Osteoblast (primary cell): ENCODE data around the gene MOCOS. TPM values are rescaled to one million over a fixed set of nuclear protein-coding genes. Genes with fewer than 3 reads are reported as not detected.

Source experiments
- DNase-seq: peaks from one replicate; pipeline ENCODE4 v3.0.0; 2011; ENCODE audit warnings: low spot score, mixed read lengths; ENCODE audit not compliant: insufficient read length; ENCODE audit errors: missing footprints
- H2AFZ ChIP-seq: 2 replicates; pipeline ENCODE4 v1.6.0; 2011; ENCODE audit warnings: mild to moderate bottlenecking, low read length
- H3K27ac ChIP-seq: 2 replicates; pipeline ENCODE4 v1.5.1; 2011; ENCODE audit warnings: mild to moderate bottlenecking, low read depth, low read length, moderate library complexity
- H3K27me3 ChIP-seq: 2 replicates; pipeline ENCODE4 v1.6.0; 2012; ENCODE audit warnings: mild to moderate bottlenecking, control low read depth, inconsistent platforms, low read length, moderate library complexity; ENCODE audit not compliant: insufficient read depth
- H3K36me3 ChIP-seq: 2 replicates; pipeline ENCODE4 v1.5.1; 2011; ENCODE audit warnings: mild to moderate bottlenecking, low read length, control low read depth, moderate library complexity; ENCODE audit not compliant: insufficient read depth
- H3K4me1 ChIP-seq: 2 replicates; pipeline ENCODE4 v1.5.1; 2011; ENCODE audit warnings: mild to moderate bottlenecking, low read length, control low read depth, moderate library complexity; ENCODE audit not compliant: insufficient read depth
- H3K4me2 ChIP-seq: 2 replicates; pipeline ENCODE4 v1.6.0; 2011; ENCODE audit warnings: mild to moderate bottlenecking, low read length; ENCODE audit not compliant: insufficient read depth
- H3K4me3 ChIP-seq: fragments of 200-600 bp; sonication (generic); 3 replicates; pipeline ENCODE4 v1.5.1; 2012; ENCODE audit warnings: mild to moderate bottlenecking, low read length, inconsistent platforms; ENCODE audit not compliant: insufficient read depth
- H3K79me2 ChIP-seq: 2 replicates; pipeline ENCODE4 v1.6.0; 2012; ENCODE audit warnings: mild to moderate bottlenecking, low read length, control low read depth, inconsistent platforms; ENCODE audit not compliant: insufficient read depth
- H3K9me3 ChIP-seq: 2 replicates; pipeline ENCODE4 v1.5.1; 2011; ENCODE audit warnings: low read depth, low read length, control low read depth
- H4K20me1 ChIP-seq: 2 replicates; pipeline ENCODE4 v1.6.0; 2012; ENCODE audit warnings: mild to moderate bottlenecking, low read length, control low read depth; ENCODE audit not compliant: insufficient read depth
- total RNA-seq: library from RNA; depleted of rRNA; stranded (reverse); fragments of >200 nt; gene quantifications from 2 replicates; pipeline ENCODE4 v1.2.3, GENCODE V29; 2012
- TF ChIP-seq, protein P1 (sequence below): IDR thresholded peaks from 2 replicates; pipeline ENCODE4 v1.5.1; 2011; ENCODE audit warnings: mild to moderate bottlenecking, low read depth, low read length, moderate library complexity; ENCODE audit errors: extremely low read depth

The MOCOS gene
- total RNA-seq, 1 donor = 19.9 TPM

DNA sequence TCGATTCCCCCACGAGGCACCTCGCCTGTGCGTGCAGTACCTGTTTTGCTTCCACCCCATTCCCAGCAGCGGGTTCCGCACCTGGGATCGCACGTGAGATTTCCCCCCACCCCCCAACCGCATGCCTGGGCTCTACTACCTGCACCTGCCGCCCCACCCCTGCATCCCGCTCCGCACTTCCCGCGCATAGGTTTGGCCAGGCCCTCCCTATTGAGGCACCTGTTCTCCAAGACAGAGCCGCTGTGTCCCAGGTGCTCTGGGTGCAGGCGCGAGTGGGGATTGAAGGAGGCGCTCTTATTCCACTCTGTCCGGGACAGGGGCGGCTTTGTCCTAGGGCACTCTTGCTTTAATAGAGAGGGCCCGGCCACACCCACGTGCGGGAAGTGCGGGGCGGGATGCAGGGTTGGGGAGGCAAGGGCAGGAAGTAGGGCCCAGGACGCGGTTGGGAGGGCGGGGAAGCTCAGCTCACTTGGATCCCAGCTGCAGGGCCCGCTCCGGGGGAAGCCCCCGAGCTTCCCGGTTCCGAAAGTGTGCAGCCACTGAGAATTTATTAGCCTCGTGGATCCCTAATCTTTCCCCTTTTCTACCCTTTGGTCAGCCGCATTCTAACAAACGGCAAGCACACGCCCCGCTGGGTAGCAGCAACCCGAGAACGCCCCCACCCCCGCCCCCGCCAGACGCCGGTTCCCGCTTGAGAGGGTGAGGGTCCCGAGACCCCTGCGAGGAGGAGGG is 670 bp upstream of the MOCOS start:
- peak overlapping the region; percentile 99 for H2AFZ ChIP-seq
- H3K4me3 ChIP-seq = peak overlapping the region; percentile 96
- peak overlapping the region; percentile 62 for H3K27ac ChIP-seq
- peak; percentile 89 for DNase-seq
- H4K20me1 ChIP-seq = peaks cover 3% of the 10 kb centered on the region
- H3K79me2 ChIP-seq = peaks cover 9% of the 10 kb centered on the region
- H3K36me3 ChIP-seq = no peaks in the 10 kb centered on the region
- H3K4me2 ChIP-seq = peak overlapping the region; percentile 95
- TF ChIP-seq, protein P1, sequence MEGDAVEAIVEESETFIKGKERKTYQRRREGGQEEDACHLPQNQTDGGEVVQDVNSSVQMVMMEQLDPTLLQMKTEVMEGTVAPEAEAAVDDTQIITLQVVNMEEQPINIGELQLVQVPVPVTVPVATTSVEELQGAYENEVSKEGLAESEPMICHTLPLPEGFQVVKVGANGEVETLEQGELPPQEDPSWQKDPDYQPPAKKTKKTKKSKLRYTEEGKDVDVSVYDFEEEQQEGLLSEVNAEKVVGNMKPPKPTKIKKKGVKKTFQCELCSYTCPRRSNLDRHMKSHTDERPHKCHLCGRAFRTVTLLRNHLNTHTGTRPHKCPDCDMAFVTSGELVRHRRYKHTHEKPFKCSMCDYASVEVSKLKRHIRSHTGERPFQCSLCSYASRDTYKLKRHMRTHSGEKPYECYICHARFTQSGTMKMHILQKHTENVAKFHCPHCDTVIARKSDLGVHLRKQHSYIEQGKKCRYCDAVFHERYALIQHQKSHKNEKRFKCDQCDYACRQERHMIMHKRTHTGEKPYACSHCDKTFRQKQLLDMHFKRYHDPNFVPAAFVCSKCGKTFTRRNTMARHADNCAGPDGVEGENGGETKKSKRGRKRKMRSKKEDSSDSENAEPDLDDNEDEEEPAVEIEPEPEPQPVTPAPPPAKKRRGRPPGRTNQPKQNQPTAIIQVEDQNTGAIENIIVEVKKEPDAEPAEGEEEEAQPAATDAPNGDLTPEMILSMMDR = no peak
- no peaks in the 10 kb centered on the region for H3K27me3 ChIP-seq
- no peaks in the 10 kb centered on the region for H3K9me3 ChIP-seq
- peaks cover 3% of the 10 kb centered on the region for H3K4me1 ChIP-seq

DNA sequence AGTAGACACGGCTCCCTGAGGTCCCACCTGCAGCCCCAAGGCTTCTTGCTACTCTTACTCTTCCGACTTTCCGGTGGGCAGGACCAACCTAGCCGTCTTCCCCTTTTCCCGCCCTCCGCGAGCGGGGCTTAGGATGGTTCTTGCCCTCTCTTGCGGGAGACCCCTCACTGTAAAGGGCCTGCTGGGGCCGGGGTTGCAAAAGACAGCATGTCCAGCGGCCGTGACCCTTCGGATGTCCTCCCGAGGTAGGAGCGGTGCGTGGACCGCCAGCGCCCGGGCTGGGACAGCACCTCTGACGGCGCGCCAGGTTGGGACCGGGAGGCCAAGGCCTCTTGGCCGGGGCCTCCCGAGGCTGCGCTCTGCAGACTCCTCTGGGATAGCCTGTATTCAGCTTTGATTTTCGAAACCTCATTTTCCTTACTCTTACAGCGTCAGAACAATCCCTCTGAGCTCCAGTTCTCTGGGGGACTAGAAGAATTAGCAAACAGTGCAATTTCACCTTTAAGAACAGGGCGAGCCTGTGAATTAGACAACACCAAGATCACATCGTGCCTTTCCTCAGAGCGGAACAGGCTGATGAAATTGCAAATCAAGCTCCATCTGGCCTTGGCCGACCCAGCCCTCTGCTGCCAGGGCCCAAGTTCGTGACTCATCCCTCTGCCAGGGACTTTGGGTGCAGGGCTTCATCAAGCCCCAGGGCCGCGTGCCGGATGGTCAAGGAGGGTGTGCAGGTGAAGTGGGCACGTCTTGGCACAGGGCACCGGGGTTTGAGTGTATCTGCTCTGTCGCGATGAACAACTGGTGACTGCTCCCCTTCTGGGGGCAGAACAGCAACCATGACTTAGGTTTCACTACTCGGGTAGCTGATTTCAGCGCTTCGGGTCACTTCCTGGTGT is 777 bp downstream of the MOCOS start:
- H3K4me3 ChIP-seq = peak overlapping the region; percentile 96
- DNase-seq = peak; percentile 85
- H3K9me3 ChIP-seq = no peaks in the 10 kb centered on the region
- peaks cover 9% of the 10 kb centered on the region for H3K79me2 ChIP-seq
- H3K27me3 ChIP-seq = no peaks in the 10 kb centered on the region
- peak overlapping the region; percentile 99 for H2AFZ ChIP-seq
- peaks cover 3% of the 10 kb centered on the region for H4K20me1 ChIP-seq
- TF ChIP-seq, protein P1 = no peak
- peak overlapping the region; percentile 95 for H3K4me2 ChIP-seq
- H3K27ac ChIP-seq = peak overlapping the region; percentile 62
- H3K36me3 ChIP-seq = no peaks in the 10 kb centered on the region
- peaks cover 3% of the 10 kb centered on the region for H3K4me1 ChIP-seq

DNA sequence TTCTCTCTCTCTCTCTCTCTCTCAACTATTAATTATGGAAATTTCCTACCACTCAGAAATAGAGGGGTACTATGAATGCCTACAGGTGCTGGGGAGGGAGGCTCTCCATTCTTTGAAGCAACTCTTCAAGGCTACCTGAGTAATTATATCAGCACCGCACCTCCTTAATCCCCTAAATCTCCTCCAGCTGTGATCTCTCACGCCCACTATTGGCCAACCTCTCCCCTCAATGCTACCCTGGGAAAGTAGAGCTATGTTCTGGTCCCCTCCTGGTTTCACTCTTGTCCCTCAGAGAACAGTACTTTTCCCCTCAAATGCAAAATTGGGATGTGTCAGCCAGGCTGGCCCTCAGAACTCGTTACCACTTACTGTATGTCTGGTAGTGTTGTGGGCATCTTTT is 1.6 kb downstream of the MOCOS start:
- no peaks in the 10 kb centered on the region for H3K9me3 ChIP-seq
- no peaks in the 10 kb centered on the region for H3K36me3 ChIP-seq
- peaks cover 3% of the 10 kb centered on the region for H3K4me1 ChIP-seq
- H3K79me2 ChIP-seq = peaks cover 9% of the 10 kb centered on the region
- H3K27ac ChIP-seq = no peak overlapping the region
- no peak overlapping the region for H3K4me3 ChIP-seq
- TF ChIP-seq, protein P1 = no peak
- no peak overlapping the region for H3K4me2 ChIP-seq
- peaks cover 3% of the 10 kb centered on the region for H4K20me1 ChIP-seq
- DNase-seq = no peak
- no peak overlapping the region for H2AFZ ChIP-seq
- H3K27me3 ChIP-seq = no peaks in the 10 kb centered on the region

DNA sequence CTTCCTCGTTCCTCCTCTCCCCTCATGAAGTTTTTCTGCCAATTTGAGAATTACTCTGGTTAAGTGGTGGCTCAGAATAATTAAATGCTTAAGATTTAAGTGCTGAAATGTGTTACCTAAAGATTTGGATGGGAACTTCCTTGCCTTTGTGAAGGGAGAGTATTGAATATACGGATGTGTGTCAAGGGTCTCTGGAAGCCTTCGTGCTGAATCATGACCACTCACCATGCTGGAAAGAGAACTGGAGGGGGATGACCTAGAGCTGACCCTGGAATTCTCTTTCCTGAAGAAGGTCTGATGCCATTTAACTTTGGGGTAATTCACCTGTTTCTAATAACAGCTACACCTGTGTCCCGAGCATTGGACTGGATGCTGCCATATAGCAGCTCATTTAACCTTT is 2.2 kb downstream of the MOCOS start:
- H3K36me3 ChIP-seq = no peaks in the 10 kb centered on the region
- H4K20me1 ChIP-seq = peaks cover 3% of the 10 kb centered on the region
- no peak overlapping the region for H3K4me2 ChIP-seq
- no peak for DNase-seq
- no peaks in the 10 kb centered on the region for H3K27me3 ChIP-seq
- H3K4me1 ChIP-seq = peaks cover 3% of the 10 kb centered on the region
- no peak overlapping the region for H3K4me3 ChIP-seq
- no peaks in the 10 kb centered on the region for H3K9me3 ChIP-seq
- no peak overlapping the region for H2AFZ ChIP-seq
- peaks cover 9% of the 10 kb centered on the region for H3K79me2 ChIP-seq
- H3K27ac ChIP-seq = no peak overlapping the region
- TF ChIP-seq, protein P1 = no peak
